SK-N-SH (cell line): Measurements from ENCODE around the gene SLC34A3. TPM values are rescaled to one million over a fixed set of nuclear protein-coding genes. Genes with fewer than 3 reads are reported as not detected.

Experiments
- CTCF ChIA-PET: fragments of 300-600, 350-600 bp; formaldehyde crosslinking; extraction: SDS; loops from one replicate; lab custom pipeline; 2021; lab: Yijun Ruan, JAX
- POLR2A ChIA-PET: fragments of 350-600 bp; sonication (Branson Sonifier 250); formaldehyde crosslinking; extraction: SDS; loops from one replicate; lab custom pipeline; 2020; ENCODE audit warnings: antibody characterized with exemption, inconsistent platforms; lab: Yijun Ruan, JAX
- DNase-seq: peaks from one replicate; pipeline ENCODE4 v3.0.0; 2012
- H2AFZ ChIP-seq: fragments of 200-600 bp; sonication (generic); 2 replicates; pipeline ENCODE4 v1.8.1; 2016; ENCODE audit warnings: antibody characterized with exemption, mild to moderate bottlenecking, low read depth
- H3F3A ChIP-seq: fragments of 200-600 bp; sonication (generic); replicated peaks from 2 replicates; pipeline ENCODE3; 2016; ENCODE audit warnings: antibody characterized with exemption, mild to moderate bottlenecking; ENCODE audit not compliant: insufficient read depth
- H3K27ac ChIP-seq, 2 experiments: fragments of 200-500 bp in 1 of 2; fragments of 200-600 bp in 1 of 2; sonication (Bioruptor generic) in 1 of 2; sonication (generic), shearing (Covaris generic) in 1 of 2; 2 replicates each; pipeline versions ENCODE4 v1.5.1 to v1.6.1; 2014 to 2016; ENCODE audit warnings: low read depth in 2 of 2, inconsistent platforms in 1 of 2, low read length in 1 of 2, mild to moderate bottlenecking in 1 of 2, mixed read lengths in 1 of 2
- H3K27me3 ChIP-seq: fragments of 200-600 bp; sonication (generic), shearing (Covaris generic); 2 replicates; pipeline ENCODE4 v1.6.1; 2016; ENCODE audit warnings: mixed run types; ENCODE audit not compliant: insufficient read depth
- H3K36me3 ChIP-seq, 2 experiments: fragments of 200-500 bp in 1 of 2; fragments of 200-600 bp in 1 of 2; sonication (Bioruptor generic) in 1 of 2; sonication (generic) in 1 of 2; replicated peaks in 1 of 2; 2 replicates each; pipeline versions ENCODE3 to v1.5.1; 2014 to 2016; ENCODE audit warnings: low read length in 1 of 2, mild to moderate bottlenecking in 1 of 2; ENCODE audit not compliant: insufficient read depth in 2 of 2, control insufficient read depth in 1 of 2
- H3K4me1 ChIP-seq, 2 experiments: fragments of 200-500 bp in 1 of 2; fragments of 200-600 bp in 1 of 2; sonication (Bioruptor generic) in 1 of 2; sonication (generic), shearing (Covaris generic) in 1 of 2; 2 replicates each; pipeline versions ENCODE4 v1.5.1 to v1.6.1; 2014 to 2016; ENCODE audit warnings: low read depth in 1 of 2, low read length in 1 of 2, mixed run types in 1 of 2; ENCODE audit not compliant: insufficient read depth in 2 of 2, control insufficient read depth in 1 of 2
- H3K4me2 ChIP-seq: fragments of 200-600 bp; sonication (generic), shearing (Covaris generic); 2 replicates; pipeline ENCODE4 v1.6.1; 2017; ENCODE audit warnings: mixed run types
- H3K4me3 ChIP-seq, 2 experiments: fragments of 200-500 bp in 1 of 2; fragments of 200-600 bp in 1 of 2; sonication (Bioruptor generic) in 1 of 2; sonication (generic), shearing (Covaris generic) in 1 of 2; 2 replicates each; pipeline versions ENCODE4 v1.5.1 to v1.8.1; 2014 to 2016; ENCODE audit warnings: low read depth in 2 of 2, inconsistent platforms in 1 of 2, low read length in 1 of 2, mild to moderate bottlenecking in 1 of 2, mixed read lengths in 1 of 2, moderate library complexity in 1 of 2
- H3K79me2 ChIP-seq: fragments of 200-600 bp; sonication (generic); 2 replicates; pipeline ENCODE4 v1.8.1; 2017; ENCODE audit warnings: mild to moderate bottlenecking; ENCODE audit not compliant: insufficient read depth
- H3K9ac ChIP-seq: fragments of 200-600 bp; sonication (generic); 2 replicates; pipeline ENCODE4 v1.6.1; 2017; ENCODE audit warnings: mixed run types
- H3K9me2 ChIP-seq: fragments of 200-600 bp; sonication (generic); 2 replicates; pipeline ENCODE4 v1.6.1; 2017; ENCODE audit warnings: mixed run types
- H3K9me3 ChIP-seq: fragments of 200-600 bp; sonication (generic); 2 replicates; pipeline ENCODE4 v1.6.1; 2017; ENCODE audit warnings: mixed run types, mild to moderate bottlenecking, moderate library complexity
- H4K20me1 ChIP-seq: fragments of 200-600 bp; sonication (generic); 2 replicates; pipeline ENCODE4 v1.6.1; 2017; ENCODE audit warnings: mild to moderate bottlenecking, mixed run types; ENCODE audit not compliant: insufficient read depth
- CHD2 ChIP-seq: fragments of 150-350 bp; IDR thresholded peaks from 2 replicates; pipeline ENCODE4 v1.6.1; 2018; ENCODE audit warnings: low read length; ENCODE audit not compliant: partially characterized antibody
- CTCF ChIP-seq: fragments of 200-600 bp; sonication (generic); IDR thresholded peaks from 2 replicates; pipeline ENCODE4 v1.6.1; 2017; ENCODE audit warnings: antibody characterized with exemption, mild to moderate bottlenecking, moderate library complexity
- EP300 ChIP-seq, 2 experiments: IDR thresholded peaks; 2 replicates each; pipeline versions ENCODE4 v1.4.0 to v1.6.1; 2012; ENCODE audit warnings: borderline replicate concordance in 1 of 2, low read depth in 1 of 2, low read length in 1 of 2
- EZH2phosphoT487 ChIP-seq: fragments of 200-600 bp; sonication (generic); IDR thresholded peaks from 2 replicates; pipeline ENCODE4 v1.6.1; 2017; ENCODE audit warnings: low read depth, mixed run types, mild to moderate bottlenecking, antibody characterized with exemption, moderate library complexity, borderline replicate concordance
- FOSL2 ChIP-seq: IDR thresholded peaks from 2 replicates; pipeline ENCODE4 v1.4.0; 2012; ENCODE audit warnings: low read depth, mild to moderate bottlenecking, moderate library complexity, borderline replicate concordance
- FOXJ3 ChIP-seq: sonication (generic); formaldehyde crosslinking; IDR thresholded peaks from 2 replicates; pipeline ENCODE4 v1.5.1; 2020; ENCODE audit warnings: mild to moderate bottlenecking, missing genetic modification reagents
- GABPA ChIP-seq: IDR thresholded peaks from 2 replicates; pipeline ENCODE4 v1.4.0; 2012; ENCODE audit warnings: low read depth, mild to moderate bottlenecking
- GATA2 ChIP-seq: sonication (generic); formaldehyde crosslinking; IDR thresholded peaks from 2 replicates; pipeline ENCODE4 v1.5.0; 2020; ENCODE audit warnings: mild to moderate bottlenecking, missing genetic modification reagents
- JUND ChIP-seq: IDR thresholded peaks from 2 replicates; pipeline ENCODE4 v1.4.0; 2012
- MXI1 ChIP-seq: IDR thresholded peaks from 2 replicates; pipeline ENCODE4 v1.6.1; 2012; ENCODE audit warnings: mild to moderate bottlenecking, low read depth, low read length, improper control_type of control experiment
- NRF1 ChIP-seq: IDR thresholded peaks from 2 replicates; pipeline ENCODE4 v1.6.1; 2012; ENCODE audit warnings: low read depth, mild to moderate bottlenecking, low read length
- POLR2AphosphoS5 ChIP-seq: IDR thresholded peaks from 2 replicates; pipeline ENCODE4 v1.6.1; 2012; ENCODE audit warnings: low read depth, low read length
- RAD21 ChIP-seq: IDR thresholded peaks from 2 replicates; pipeline ENCODE4 v1.6.1; 2012; ENCODE audit warnings: mild to moderate bottlenecking, low read length
- REST ChIP-seq: IDR thresholded peaks from 2 replicates; pipeline ENCODE4 v1.6.1; 2012; ENCODE audit warnings: mild to moderate bottlenecking, low read depth, low read length, moderate library complexity
- RFX5 ChIP-seq: IDR thresholded peaks from 2 replicates; pipeline ENCODE4 v1.6.1; 2012; ENCODE audit warnings: mild to moderate bottlenecking, improper control_type of control experiment, low read length
- SIN3A ChIP-seq: IDR thresholded peaks from 2 replicates; pipeline ENCODE4 v1.6.1; 2012; ENCODE audit warnings: low read depth, mild to moderate bottlenecking, low read length, moderate library complexity, borderline replicate concordance
- SMC3 ChIP-seq: IDR thresholded peaks from 2 replicates; pipeline ENCODE4 v1.6.1; 2012; ENCODE audit warnings: low read depth, low read length, improper control_type of control experiment
- TAF1 ChIP-seq: IDR thresholded peaks from 2 replicates; pipeline ENCODE4 v1.6.1; 2012; ENCODE audit warnings: low read depth, mild to moderate bottlenecking, low read length, moderate library complexity, borderline replicate concordance
- USF2 ChIP-seq: fragments of 150-350 bp; IDR thresholded peaks from 2 replicates; pipeline ENCODE4 v1.6.1; 2017; ENCODE audit warnings: antibody characterized with exemption, low read length, low read depth, borderline replicate concordance
- ZBTB33 ChIP-seq: IDR thresholded peaks from 2 replicates; pipeline ENCODE4 v1.4.0; 2012; ENCODE audit warnings: low read depth, borderline replicate concordance
- WGBS: methylation state at CpG from one replicate; pipeline ENCODE4 v1.1.6; 2017; ENCODE audit warnings: low lambda C conversion rate; 5-methylcytosine and 5-hydroxymethylcytosine counted together
- polyA plus RNA-seq, 3 experiments: library from polyadenylated mRNA; depleted of rRNA; stranded (reverse); fragments of >200 nt; gene quantifications; 2 replicates each; pipeline ENCODE4 v1.2.3, GENCODE V29; 2012
- TF ChIP-seq, protein P1 (sequence below): IDR thresholded peaks from 2 replicates; pipeline ENCODE4; 2012

The SLC34A3 gene
- polyA plus RNA-seq, 1 of the 3 experiments (the other 2 are of a cell fraction): not detected

DNA sequence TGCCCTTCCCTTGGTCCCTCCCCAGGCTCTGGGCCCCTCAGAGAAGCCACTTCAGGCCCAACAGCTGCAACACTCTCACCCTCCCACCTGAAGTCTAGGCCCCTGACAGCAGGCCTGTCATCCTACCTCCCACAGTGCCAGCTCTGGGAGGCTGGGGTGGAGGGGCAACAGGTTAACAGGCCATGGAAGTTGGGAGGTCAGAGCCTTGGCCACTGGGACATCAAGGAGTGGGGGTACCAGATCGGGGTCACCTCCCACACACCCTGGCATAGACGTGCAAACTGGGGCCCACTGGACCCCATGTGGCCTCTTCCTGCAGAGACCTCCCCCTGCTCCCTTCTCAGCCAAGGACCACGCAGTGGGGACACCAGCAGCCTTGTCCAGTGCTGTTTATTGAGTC is 39.5 kb upstream of the SLC34A3 start (continued):
- no peak for TF ChIP-seq CTCF
- TF ChIP-seq GABPA: no peak
- no peak for TF ChIP-seq POLR2AphosphoS5
- TF ChIP-seq, all 33 proteins: peak for 0

DNA sequence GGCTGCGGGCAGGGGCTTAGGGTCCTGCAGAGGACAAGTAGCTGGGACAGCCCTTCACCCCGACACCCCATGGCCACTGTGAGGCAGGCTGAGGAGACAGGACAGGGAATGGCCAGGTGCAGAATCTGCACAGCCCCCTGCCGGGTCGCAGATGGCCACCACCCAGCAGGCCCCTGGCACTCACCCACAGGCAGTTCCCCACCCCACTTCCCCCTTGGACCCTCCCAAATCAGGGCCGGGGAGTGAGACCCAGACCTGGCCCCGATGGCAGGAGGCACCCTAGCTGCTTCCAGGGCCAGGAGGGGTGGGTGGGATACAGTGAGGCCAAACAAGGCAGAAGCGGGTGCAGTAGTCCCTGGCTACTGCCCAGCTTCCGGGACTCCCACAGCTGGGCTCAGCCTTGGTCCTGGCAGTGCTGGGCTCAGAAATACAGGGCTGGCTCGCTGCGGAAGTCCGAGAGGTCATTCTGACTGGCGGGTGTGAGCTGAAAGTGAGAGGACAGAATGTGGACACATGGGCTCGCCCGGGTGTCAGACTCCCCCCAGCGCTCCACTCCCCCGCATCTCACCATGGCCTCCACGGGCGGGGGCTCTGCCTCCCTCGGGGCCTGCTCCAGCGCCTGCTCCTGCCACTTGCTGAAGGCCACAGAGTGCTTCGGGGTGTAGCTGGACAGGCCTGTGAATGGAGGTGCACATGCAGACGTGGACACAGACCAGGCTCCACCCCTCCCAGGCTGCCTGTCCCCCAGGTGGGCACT is 38.8 kb upstream of the SLC34A3 start:
- no peak overlapping the region for H3K9ac ChIP-seq
- H2AFZ ChIP-seq: no peak overlapping the region
- H3F3A ChIP-seq: peaks cover 16% of the 10 kb centered on the region
- DNase-seq: no peak
- 91% methylated on average over 16 of the region's 22 CpGs for WGBS
- H4K20me1 ChIP-seq: peaks cover 50% of the 10 kb centered on the region
- H3K9me3 ChIP-seq: no peaks in the 10 kb centered on the region
- no peaks in the 10 kb centered on the region for H3K27me3 ChIP-seq
- H3K4me3 ChIP-seq: no peak overlapping the region
- no peak overlapping the region for H3K27ac ChIP-seq
- H3K4me2 ChIP-seq: no peak overlapping the region
- H3K36me3 ChIP-seq: peaks cover 3 to 23% of the 10 kb centered on the region in 2 experiments
- H3K9me2 ChIP-seq: no peaks in the 10 kb centered on the region
- ChIA-PET CTCF (interaction anchor here (0.9 to 3.1 kb wide), 6 partner anchors 15 to 54 kb away, joined by 3 to 11 read pairs (median 4); partner anchors contain the start of gene RNF224), POLR2A (interaction anchor here (0.9 to 1.4 kb wide), 2 partner anchors 9 to 54 kb away, joined by 3 to 5 read pairs; partner anchors contain the start of genes GRIN1 and TPRN)
- peaks cover 9 to 24% of the 10 kb centered on the region in 2 experiments; a peak in 3 of 4 replicates for H3K4me1 ChIP-seq
- peaks cover 65% of the 10 kb centered on the region for H3K79me2 ChIP-seq
- no peak for TF ChIP-seq ZBTB33
- TF ChIP-seq FOXJ3 (CRISPR knock-in tag): no peak
- no peak for TF ChIP-seq EP300 (IDR thresholded peaks at IDR 0.05; ENCODE audit: borderline replicate concordance in 1 of 2, low read depth in 1 of 2, low read length in 1 of 2)
- no peak for TF ChIP-seq TAF1
- no peak for TF ChIP-seq FOSL2
- no peak for TF ChIP-seq RAD21
- TF ChIP-seq CHD2: no peak
- no peak for TF ChIP-seq RFX5
- no peak for TF ChIP-seq USF2
- no peak for TF ChIP-seq NRF1
- no peak for TF ChIP-seq GABPA
- no peak for TF ChIP-seq JUND
- TF ChIP-seq REST: no peak
- no peak for TF ChIP-seq EZH2phosphoT487
- TF ChIP-seq GATA2: no peak
- TF ChIP-seq, protein P1, sequence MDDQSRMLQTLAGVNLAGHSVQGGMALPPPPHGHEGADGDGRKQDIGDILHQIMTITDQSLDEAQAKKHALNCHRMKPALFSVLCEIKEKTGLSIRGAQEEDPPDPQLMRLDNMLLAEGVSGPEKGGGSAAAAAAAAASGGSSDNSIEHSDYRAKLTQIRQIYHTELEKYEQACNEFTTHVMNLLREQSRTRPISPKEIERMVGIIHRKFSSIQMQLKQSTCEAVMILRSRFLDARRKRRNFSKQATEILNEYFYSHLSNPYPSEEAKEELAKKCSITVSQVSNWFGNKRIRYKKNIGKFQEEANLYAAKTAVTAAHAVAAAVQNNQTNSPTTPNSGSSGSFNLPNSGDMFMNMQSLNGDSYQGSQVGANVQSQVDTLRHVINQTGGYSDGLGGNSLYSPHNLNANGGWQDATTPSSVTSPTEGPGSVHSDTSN: no peak
- TF ChIP-seq SIN3A: no peak
- no peak for TF ChIP-seq MXI1
- TF ChIP-seq SMC3: no peak
